CD14-positive monocyte (primary cell): ENCODE results near the gene KLHL3. TPM values are rescaled to one million over a fixed set of nuclear protein-coding genes. Genes with fewer than 3 reads are reported as not detected.

Source experiments
- DNase-seq, 3 donors: peaks; one replicate each; pipeline ENCODE4 v3.0.0-alpha.2; 2011 to 2022
- H2AFZ ChIP-seq: 2 replicates; pipeline ENCODE4 v1.6.0; 2012; ENCODE audit warnings: mild to moderate bottlenecking, low read depth, low read length, inconsistent platforms; ENCODE audit not compliant: insufficient read depth, poor library complexity, severe bottlenecking
- H3K27ac ChIP-seq, 2 donors: 1 replicate in 1 of 2; 2 replicates in 1 of 2; pipeline ENCODE4 v1.5.1; 2012 to 2013; ENCODE audit warnings: low read length in 2 of 2, control low read depth in 1 of 2, inconsistent platforms in 1 of 2, low read depth in 1 of 2, mild to moderate bottlenecking in 1 of 2
- H3K27me3 ChIP-seq, 2 donors: one replicate each; pipeline versions ENCODE4 v1.6.0 to v1.6.1; 2011 to 2013; ENCODE audit warnings: low read length in 2 of 2; ENCODE audit not compliant: control insufficient read depth in 2 of 2, insufficient read depth in 2 of 2
- H3K36me3 ChIP-seq, 2 donors: replicated peaks in 1 of 2; 1 replicate in 1 of 2; 2 replicates in 1 of 2; pipeline versions ENCODE4 v1.5.1 to v1.6.1; 2012 to 2013; ENCODE audit warnings: low read length in 2 of 2, control low read depth in 1 of 2, inconsistent platforms in 1 of 2, mild to moderate bottlenecking in 1 of 2; ENCODE audit not compliant: insufficient read depth in 2 of 2, control insufficient read depth in 1 of 2
- H3K4me1 ChIP-seq, 2 donors: 1 replicate in 1 of 2; 2 replicates in 1 of 2; pipeline versions ENCODE4 v1.5.1 to v1.6.1; 2012 to 2013; ENCODE audit warnings: low read length in 2 of 2, control low read depth in 1 of 2, inconsistent platforms in 1 of 2, mild to moderate bottlenecking in 1 of 2, moderate library complexity in 1 of 2; ENCODE audit not compliant: insufficient read depth in 2 of 2, control insufficient read depth in 1 of 2
- H3K4me2 ChIP-seq: replicated peaks from 2 replicates; pipeline ENCODE3; 2012; ENCODE audit warnings: low read length, moderate library complexity, mild to moderate bottlenecking; ENCODE audit not compliant: poor library complexity, severe bottlenecking; ENCODE audit errors: extremely low read depth
- H3K4me3 ChIP-seq, 3 experiments: fragments of 200-600 bp in 1 of 3; sonication (generic) in 1 of 3; replicated peaks in 1 of 3; 1 replicate in 2 of 3; 2 replicates in 1 of 3; pipeline ENCODE4 v1.5.1; 2011 to 2013; ENCODE audit warnings: low read length in 3 of 3, mild to moderate bottlenecking in 3 of 3, control low read depth in 2 of 3, low read depth in 2 of 3, inconsistent platforms in 1 of 3, moderate library complexity in 1 of 3
- H3K79me2 ChIP-seq: 2 replicates; pipeline ENCODE4 v1.6.0; 2012; ENCODE audit warnings: mild to moderate bottlenecking, control low read depth, inconsistent platforms, low read length, moderate library complexity; ENCODE audit not compliant: insufficient read depth
- H3K9ac ChIP-seq: 2 replicates; pipeline ENCODE4 v1.6.0; 2017; ENCODE audit warnings: low read length, mild to moderate bottlenecking; ENCODE audit not compliant: insufficient read depth, poor library complexity, severe bottlenecking
- H3K9me3 ChIP-seq, 2 donors: replicated peaks in 1 of 2; 1 replicate in 1 of 2; 2 replicates in 1 of 2; pipeline versions ENCODE4 v1.5.1 to v1.6.1; 2012 to 2013; ENCODE audit warnings: low read length in 2 of 2, control low read depth in 1 of 2; ENCODE audit not compliant: control insufficient read depth in 1 of 2, insufficient read depth in 1 of 2
- H4K20me1 ChIP-seq: 2 replicates; pipeline ENCODE4 v1.6.0; 2012; ENCODE audit warnings: mild to moderate bottlenecking, low read length, control low read depth, moderate library complexity; ENCODE audit not compliant: insufficient read depth
- H3K27ac Mint-ChIP-seq, 7 donors: one replicate each; pipeline ENCODE4 v1.8.0; 2020; ENCODE audit warnings: mild to moderate bottlenecking in 7 of 7, mixed read lengths in 7 of 7, moderate library complexity in 6 of 7, inconsistent platforms in 2 of 7
- H3K27me3 Mint-ChIP-seq, 3 donors: one replicate each; pipeline ENCODE4 v1.8.0; 2021 to 2022; ENCODE audit warnings: low read depth in 3 of 3, mild to moderate bottlenecking in 3 of 3, mixed read lengths in 3 of 3, moderate library complexity in 3 of 3, inconsistent platforms in 1 of 3
- H3K36me3 Mint-ChIP-seq, 2 donors: one replicate each; pipeline ENCODE4 v1.8.0; 2020; ENCODE audit warnings: mixed read lengths in 2 of 2, inconsistent platforms in 1 of 2, mild to moderate bottlenecking in 1 of 2
- H3K4me1 Mint-ChIP-seq: one replicate; pipeline ENCODE4 v1.8.0; 2020; ENCODE audit warnings: mild to moderate bottlenecking, mixed read lengths
- H3K4me3 Mint-ChIP-seq, 2 donors: one replicate each; pipeline ENCODE4 v1.8.0; 2020; ENCODE audit warnings: mild to moderate bottlenecking in 2 of 2, mixed read lengths in 2 of 2, moderate library complexity in 1 of 2
- H3K9me3 Mint-ChIP-seq, 7 donors: one replicate each; pipeline ENCODE4 v1.8.0; 2020 to 2022; ENCODE audit warnings: mixed read lengths in 7 of 7, mild to moderate bottlenecking in 6 of 7, moderate library complexity in 6 of 7, inconsistent platforms in 2 of 7
- CTCF ChIP-seq: fragments of 200-600 bp; IDR thresholded peaks from one replicate; pipeline ENCODE4 v1.8.0; 2022; ENCODE audit warnings: antibody characterized with exemption, mild to moderate bottlenecking
- WGBS: methylation state at CpG from one replicate; pipeline ENCODE4 v1.1.5; 2013; ENCODE audit warnings: missing lambda C conversion rate; ENCODE audit not compliant: insufficient coverage; 5-methylcytosine and 5-hydroxymethylcytosine counted together
- intact Hi-C, 2 donors: fragments of 100-400 bp; cut with micrococcal nuclease; formaldehyde crosslinking; loops; one replicate each; pipeline versions ENCODE4 v1.15.0 to v1.15.1; 2023
- polyA plus RNA-seq, 3 donors: library from polyadenylated mRNA; depleted of rRNA in 1 of 3; unstranded in 2 of 3; stranded (reverse) in 1 of 3; fragments of 300-500 nt in 2 of 3; fragments of >200 nt in 1 of 3; fragmentation: Illumina TruSeq in 2 of 3; gene quantifications; 1 replicate in 2 of 3; 2 replicates in 1 of 3; pipeline ENCODE4 v1.2.3, GENCODE V29; 2012 to 2021

The KLHL3 gene
- polyA plus RNA-seq, 3 donors, result 0.71 TPM; not detected in 2

- Histone ChIP-seq H3K79me2 (no peaks in the 10 kb centered on the region), H3K9ac (peak overlapping the region; percentile 1), H3K9me3 (no peaks in the 10 kb centered on the region), H3K27ac (peak overlapping the region; percentile 0 to 55), H3K4me1 (peaks cover 15 to 20% of the 10 kb centered on the region in 2 donors), H4K20me1 (no peaks in the 10 kb centered on the region), H3K4me2 (peak overlapping the region; percentile 10), H2AFZ (no peak overlapping the region), H3K27me3 (no peaks in the 10 kb centered on the region), H3K36me3 (no peaks in the 10 kb centered on the region), H3K4me3 (no peak overlapping the region)
- Mint-ChIP-seq H3K27ac (peak overlapping the region; percentile 70 to 87 (median 82)), H3K9me3 (no peaks in the 10 kb centered on the region), H3K4me3 (peak overlapping the region in 1 of 2 donors; percentile 48), H3K27me3 (peaks cover 1 to 5% (median 3%) of the 10 kb centered on the region in 3 donors), H3K36me3 (no peaks in the 10 kb centered on the region), H3K4me1 (peaks cover 29% of the 10 kb centered on the region)
- intact Hi-C loops, result no loop called here
- DNase-seq, result peak; percentile 64 to 85 (median 84)
- WGBS, result 79% methylated on average over 6 of the region's 7 CpGs
- TF ChIP-seq CTCF, result no peak
Measured at GRCh38 chr5:137613554-137614265, 122.2 kb downstream of the KLHL3 start.

- Histone ChIP-seq H3K9ac (no peak overlapping the region), H3K27ac (no peak overlapping the region), H3K36me3 (no peaks in the 10 kb centered on the region), H3K9me3 (no peaks in the 10 kb centered on the region), H4K20me1 (no peaks in the 10 kb centered on the region), H2AFZ (no peak overlapping the region), H3K27me3 (peaks cover 0 to 4% of the 10 kb centered on the region in 2 donors), H3K4me3 (no peak overlapping the region), H3K79me2 (no peaks in the 10 kb centered on the region), H3K4me2 (no peak overlapping the region), H3K4me1 (peaks cover 15 to 20% of the 10 kb centered on the region in 2 donors)
- no peaks in the 10 kb centered on the region for H3K9me3 Mint-ChIP-seq
- peak overlapping the region in 1 of 7 donors; percentile 49 for H3K27ac Mint-ChIP-seq
- TF ChIP-seq CTCF, result no peak
- H3K4me1 Mint-ChIP-seq, result peaks cover 35% of the 10 kb centered on the region
- H3K36me3 Mint-ChIP-seq, result no peaks in the 10 kb centered on the region
- intact Hi-C loops, result no loop called here
- peaks cover 1 to 9% (median 3%) of the 10 kb centered on the region in 3 donors for H3K27me3 Mint-ChIP-seq
- no peak overlapping the region for H3K4me3 Mint-ChIP-seq
- no peak for DNase-seq
Measured at GRCh38 chr5:137612576-137612975, 123.3 kb downstream of the KLHL3 start.
